Ishikawa (cell line): ENCODE measurements around the gene CFTR.

ENCODE experiments used
- CEBPB ChIP-seq: IDR thresholded peaks from 2 replicates; pipeline ENCODE4 v1.6.1; 2012
- CREB1 ChIP-seq: IDR thresholded peaks from 2 replicates; pipeline ENCODE4 v1.6.1; 2012; ENCODE audit warnings: low read depth
- EP300 ChIP-seq: IDR thresholded peaks from 2 replicates; pipeline ENCODE4 v1.6.1; 2012; ENCODE audit warnings: borderline replicate concordance
- FOXM1 ChIP-seq: IDR thresholded peaks from 2 replicates; pipeline ENCODE4 v1.6.1; 2012; ENCODE audit warnings: low read depth, borderline replicate concordance
- RAD21 ChIP-seq: IDR thresholded peaks from 2 replicates; pipeline ENCODE4 v1.6.1; 2012; ENCODE audit warnings: low read depth
- TAF1 ChIP-seq: IDR thresholded peaks from 2 replicates; pipeline ENCODE4 v1.6.1; 2012; ENCODE audit warnings: low read depth, mild to moderate bottlenecking
- TCF12 ChIP-seq: IDR thresholded peaks from 2 replicates; pipeline ENCODE4 v1.6.1; 2012; ENCODE audit warnings: low read depth
- YY1 ChIP-seq: IDR thresholded peaks from 2 replicates; pipeline ENCODE4 v1.6.1; 2012; ENCODE audit warnings: low read depth
- ZBTB7A ChIP-seq: IDR thresholded peaks from 2 replicates; pipeline ENCODE4 v1.6.1; 2012; ENCODE audit warnings: low read depth
- TF ChIP-seq, protein P1 (sequence below): IDR thresholded peaks from 2 replicates; pipeline ENCODE4 v1.6.1; 2012
- TF ChIP-seq, protein P2 (sequence below): IDR thresholded peaks from 2 replicates; pipeline ENCODE4 v1.6.1; 2012

DNA sequence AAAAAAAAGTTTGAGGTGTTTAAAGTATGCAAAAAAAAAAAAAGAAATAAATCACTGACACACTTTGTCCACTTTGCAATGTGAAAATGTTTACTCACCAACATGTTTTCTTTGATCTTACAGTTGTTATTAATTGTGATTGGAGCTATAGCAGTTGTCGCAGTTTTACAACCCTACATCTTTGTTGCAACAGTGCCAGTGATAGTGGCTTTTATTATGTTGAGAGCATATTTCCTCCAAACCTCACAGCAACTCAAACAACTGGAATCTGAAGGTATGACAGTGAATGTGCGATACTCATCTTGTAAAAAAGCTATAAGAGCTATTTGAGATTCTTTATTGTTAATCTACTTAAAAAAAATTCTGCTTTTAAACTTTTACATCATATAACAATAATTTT lies 130.6 kb downstream of the CFTR start:
- TF ChIP-seq CEBPB (no peak), RAD21 (no peak), FOXM1 (no peak), ZBTB7A (no peak), EP300 (no peak), CREB1 (no peak), TCF12 (no peak), TAF1 (no peak), YY1 (no peak)
- TF ChIP-seq, protein P1, sequence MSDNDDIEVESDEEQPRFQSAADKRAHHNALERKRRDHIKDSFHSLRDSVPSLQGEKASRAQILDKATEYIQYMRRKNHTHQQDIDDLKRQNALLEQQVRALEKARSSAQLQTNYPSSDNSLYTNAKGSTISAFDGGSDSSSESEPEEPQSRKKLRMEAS, result no peak
- TF ChIP-seq, protein P2, sequence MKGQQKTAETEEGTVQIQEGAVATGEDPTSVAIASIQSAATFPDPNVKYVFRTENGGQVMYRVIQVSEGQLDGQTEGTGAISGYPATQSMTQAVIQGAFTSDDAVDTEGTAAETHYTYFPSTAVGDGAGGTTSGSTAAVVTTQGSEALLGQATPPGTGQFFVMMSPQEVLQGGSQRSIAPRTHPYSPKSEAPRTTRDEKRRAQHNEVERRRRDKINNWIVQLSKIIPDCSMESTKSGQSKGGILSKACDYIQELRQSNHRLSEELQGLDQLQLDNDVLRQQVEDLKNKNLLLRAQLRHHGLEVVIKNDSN, result no peak
